GM18867 (cell line): ENCODE measurements around the gene MRC2.

Source experiments
- ATAC-seq: cut with Tn5 transposase; IDR thresholded peaks from one replicate; pipeline ENCODE4 v1.9.1; 2021; ENCODE audit warnings: mild to moderate bottlenecking, moderate library complexity; ENCODE audit not compliant: unreplicated experiment

MRC2 gene

DNA sequence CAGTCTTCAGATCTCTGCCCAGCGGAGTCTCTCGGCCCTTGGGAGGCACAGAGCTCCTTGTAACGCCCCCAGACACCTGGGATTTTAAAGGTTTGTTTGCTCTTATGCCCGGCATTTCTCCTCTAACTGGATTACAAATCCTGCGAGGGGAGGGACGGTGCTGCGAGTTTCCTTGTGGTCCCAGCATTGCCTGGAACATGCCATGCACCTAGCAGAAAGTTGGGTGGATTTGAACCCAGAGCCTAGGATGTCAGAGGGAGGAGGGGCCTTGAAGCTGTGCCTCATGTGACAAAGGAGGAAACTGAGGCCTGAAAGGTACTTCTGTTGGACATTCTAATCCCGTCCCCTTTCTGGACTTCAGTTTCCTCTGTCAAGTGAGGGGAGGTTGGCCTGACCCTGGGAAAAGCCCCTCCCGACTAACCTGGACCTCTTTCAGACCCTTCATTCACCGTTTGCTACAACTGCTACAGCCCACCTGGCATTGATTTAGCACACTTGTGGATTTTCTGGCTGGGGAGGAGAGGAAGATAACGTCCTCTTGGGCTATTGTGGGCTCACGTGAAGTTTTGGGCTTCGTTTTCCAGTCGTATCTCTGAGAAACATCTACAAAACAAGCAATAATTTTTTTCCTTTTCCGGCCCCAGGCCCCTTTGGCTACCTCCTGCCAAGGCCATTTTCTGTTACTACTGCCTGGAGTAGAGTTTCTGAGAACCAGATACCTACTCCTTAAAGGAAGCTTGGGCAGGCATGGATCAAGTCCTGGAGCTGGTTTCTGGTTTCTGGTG is 30.9 kb downstream of the MRC2 start:
- no peak for ATAC-seq

GRCh38 chr17:62660629-62661118 is 33.2 kb downstream of the MRC2 start:
- ATAC-seq: no peak

DNA sequence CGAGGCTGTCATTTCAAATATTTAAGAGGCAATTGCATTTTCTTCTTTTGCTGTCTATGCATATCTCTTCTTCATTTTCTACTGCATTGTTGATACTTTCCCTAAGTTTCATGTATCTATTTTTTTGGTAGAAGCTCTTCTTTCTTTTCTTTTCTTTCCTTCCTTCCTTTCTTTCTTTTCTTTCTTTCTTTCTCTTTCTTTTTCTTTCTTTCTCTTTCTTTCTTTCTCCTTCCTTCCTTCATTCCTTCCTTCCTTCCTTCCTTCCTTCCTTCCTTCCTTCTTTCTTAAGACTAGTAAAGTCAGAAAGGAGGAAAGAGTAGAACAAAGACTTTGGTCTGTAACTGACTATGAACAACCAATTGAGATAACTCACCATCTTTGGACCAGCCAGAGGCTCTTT is 33.9 kb downstream of the MRC2 start:
- no peak for ATAC-seq

GRCh38 chr17:62662855-62663254 is 35.4 kb downstream of the MRC2 start:
- no peak for ATAC-seq

DNA sequence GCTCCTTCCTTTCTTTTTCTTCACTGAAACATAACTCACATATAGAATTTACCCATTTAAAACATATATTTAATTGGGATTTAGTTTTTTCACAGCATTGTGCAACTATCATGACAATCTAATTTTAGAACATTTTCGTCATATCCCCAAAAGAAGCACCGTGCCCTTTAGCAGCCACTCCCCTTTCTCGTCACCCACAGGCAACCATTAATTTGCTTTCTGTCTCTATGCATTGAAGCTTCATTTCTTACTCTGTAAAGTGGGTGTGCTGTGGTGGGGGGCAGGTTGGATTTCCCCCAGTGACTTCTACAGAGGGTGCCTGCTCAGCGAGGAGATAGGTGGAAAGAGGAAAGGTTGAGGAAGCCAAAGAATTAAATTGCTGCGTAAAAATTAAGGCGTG is 35.8 kb downstream of the MRC2 start:
- ATAC-seq: no peak

- no peak for ATAC-seq
Measured at GRCh38 chr17:62664336-62665120, 37.1 kb downstream of the MRC2 start.

GRCh38 chr17:62665599-62665998 is 38.1 kb downstream of the MRC2 start:
- no peak for ATAC-seq

- ATAC-seq: no peak
Measured at GRCh38 chr17:62666061-62666800, 38.8 kb downstream of the MRC2 start.

- ATAC-seq: no peak
Measured at GRCh38 chr17:62666801-62667591, 39.5 kb downstream of the MRC2 start.

DNA sequence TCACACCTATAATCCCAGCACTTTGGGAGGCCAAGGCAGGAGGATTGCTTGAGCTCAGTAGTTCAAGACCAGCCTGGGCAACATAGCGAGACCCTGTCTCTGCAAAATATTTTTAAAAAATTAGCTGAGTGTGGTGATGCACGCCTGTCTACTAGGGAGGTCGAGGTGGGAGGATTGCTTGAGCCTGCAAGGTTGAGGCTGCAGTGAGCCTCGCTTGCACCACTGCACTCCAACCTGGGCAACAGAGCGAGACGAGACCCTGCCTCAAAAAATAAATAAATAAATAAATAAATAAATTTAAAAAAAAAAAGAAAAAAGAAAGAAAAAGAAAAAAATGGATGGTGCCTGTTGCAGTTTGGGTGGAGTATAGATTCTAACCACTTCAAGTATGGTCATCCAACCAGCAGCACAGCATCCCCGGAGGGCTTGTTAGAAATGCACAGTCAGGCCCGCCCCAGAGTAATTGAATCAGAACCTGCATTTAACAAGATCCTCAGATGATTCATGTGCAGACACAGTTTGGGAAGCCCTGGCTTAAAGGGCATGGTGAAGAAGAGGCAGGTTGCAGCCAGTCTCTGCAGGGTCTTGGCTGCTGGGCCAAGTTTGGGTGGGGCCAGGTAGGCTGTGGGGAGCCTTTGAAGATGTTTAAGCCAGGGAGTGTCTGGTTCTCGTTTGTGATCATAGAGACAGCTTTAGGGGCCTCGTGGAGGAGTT is 40.8 kb downstream of the MRC2 start:
- ATAC-seq: no peak

GRCh38 chr17:62670202-62670821 is 42.8 kb downstream of the MRC2 start:
- no peak for ATAC-seq

- ATAC-seq: no peak
Measured at GRCh38 chr17:62671553-62671952, 44.1 kb downstream of the MRC2 start.

DNA sequence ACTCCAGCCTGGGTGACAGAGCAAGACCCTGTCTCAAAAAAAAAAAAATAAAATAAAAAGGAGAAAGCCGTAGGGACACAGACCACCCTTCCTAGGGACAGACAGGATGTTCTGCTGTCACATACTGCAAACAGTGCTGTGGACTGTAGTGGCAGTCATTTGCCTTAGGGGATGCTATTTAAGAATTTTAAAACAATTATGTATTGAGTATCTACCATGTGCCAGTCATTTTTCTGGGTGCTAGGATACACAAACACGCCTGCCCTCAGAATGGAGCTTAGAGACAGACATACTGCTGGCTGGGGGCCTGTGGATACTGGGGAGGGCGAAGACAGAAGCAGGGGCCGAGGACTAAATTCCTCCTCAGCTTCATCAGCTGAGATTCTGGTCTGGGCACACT is 45.5 kb downstream of the MRC2 start:
- ATAC-seq: no peak

DNA sequence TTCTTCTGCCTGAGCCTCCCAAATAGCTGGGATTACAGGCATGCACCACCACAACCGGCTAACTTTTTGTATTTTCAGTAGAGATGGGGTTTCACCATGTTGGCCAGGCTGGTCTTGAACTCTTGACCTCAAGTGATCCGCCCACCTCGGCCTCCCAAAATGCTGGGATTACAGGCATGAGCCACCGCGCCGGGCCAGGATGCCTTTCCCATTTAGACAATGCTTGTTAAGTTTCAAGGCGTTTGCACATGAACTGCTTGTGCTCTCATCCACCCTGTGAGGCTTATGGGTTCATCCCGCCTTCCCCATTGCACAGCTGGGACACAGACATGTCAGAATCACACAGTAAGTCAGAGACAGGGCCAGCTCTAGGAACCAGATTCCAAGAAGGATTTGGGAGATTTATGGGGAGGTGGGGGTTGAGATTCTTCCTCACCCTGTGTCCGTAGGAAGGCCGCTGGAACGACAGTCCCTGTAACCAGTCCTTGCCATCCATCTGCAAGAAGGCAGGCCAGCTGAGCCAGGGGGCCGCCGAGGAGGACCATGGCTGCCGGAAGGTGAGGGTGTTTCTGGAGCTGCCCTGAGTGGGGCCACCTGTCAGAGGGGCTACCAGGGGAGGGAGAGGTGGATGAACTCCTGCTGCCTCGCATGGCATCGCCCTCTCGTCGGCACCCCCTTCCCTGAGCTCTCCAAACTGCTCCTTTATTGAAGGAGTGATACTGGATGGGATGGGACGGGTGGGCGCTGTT is 46.3 kb downstream of the MRC2 start:
- ATAC-seq: no peak

DNA sequence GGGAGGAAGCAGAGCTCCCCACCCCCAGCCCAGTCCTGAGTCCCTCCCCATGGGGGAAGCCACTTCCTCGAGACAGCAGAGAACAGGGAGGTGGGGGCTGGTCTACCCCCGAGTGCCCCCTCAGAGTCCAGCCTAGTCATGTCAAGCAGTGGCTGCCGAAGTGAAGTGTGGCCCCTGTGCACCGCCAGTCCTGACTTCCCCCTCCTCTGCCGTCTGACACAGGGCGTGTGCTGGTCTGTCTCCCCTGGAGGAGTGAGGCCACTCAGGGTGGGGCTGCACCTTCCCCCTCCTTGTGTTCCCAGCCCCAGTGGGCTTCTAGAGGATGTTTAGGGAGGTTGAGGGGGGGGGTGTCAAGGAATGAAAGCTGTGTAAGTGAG is 46.9 kb downstream of the MRC2 start:
- ATAC-seq: no peak

DNA sequence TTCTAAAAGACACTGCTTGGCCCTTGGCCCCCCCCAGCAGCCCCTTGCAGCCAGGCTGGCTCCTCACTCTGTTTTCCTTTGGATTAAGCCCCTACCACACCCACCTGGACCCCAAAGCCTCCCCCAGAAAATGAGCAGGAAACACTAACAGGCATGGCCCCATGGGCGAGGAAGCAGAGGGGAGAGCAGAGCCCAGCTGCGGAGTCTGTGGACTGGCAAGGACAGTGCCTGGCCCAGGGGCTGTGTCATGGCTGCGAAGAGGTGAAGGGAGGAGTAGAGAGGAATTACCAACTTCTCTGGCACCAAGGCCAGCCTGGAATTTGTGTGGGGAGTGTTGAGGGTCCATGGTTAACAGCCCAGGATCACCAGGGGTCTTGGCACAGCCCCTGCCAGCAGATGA is 47.4 kb downstream of the MRC2 start:
- ATAC-seq: no peak

- ATAC-seq: no peak
Measured at GRCh38 chr17:62675260-62675659, 47.8 kb downstream of the MRC2 start.

DNA sequence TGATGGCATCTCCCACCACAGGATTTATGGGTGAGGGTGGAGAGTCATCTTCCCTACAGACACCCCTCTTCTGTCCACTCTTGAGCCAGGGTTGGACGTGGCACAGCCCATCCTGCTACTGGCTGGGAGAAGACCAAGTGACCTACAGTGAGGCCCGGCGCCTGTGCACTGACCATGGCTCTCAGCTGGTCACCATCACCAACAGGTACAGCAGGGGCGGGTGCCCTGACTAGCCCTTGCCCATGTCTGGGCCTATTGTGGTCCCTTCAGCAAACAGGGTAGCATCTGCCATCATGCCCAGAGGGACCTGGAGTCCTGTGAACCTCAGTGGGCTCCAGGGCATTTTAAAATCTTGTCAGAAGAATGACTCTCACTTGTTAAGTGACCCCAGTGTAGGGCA is 48.2 kb downstream of the MRC2 start:
- ATAC-seq: no peak
